Prostate gland (tissue), 2 donors: ENCODE measurements around the gene TNFSF9.

Experiments
- POLR2A ChIP-seq: fragments of 450-650 bp; IDR thresholded peaks from one replicate; pipeline ENCODE4 v1.6.1; 2016; ENCODE audit warnings: antibody characterized with exemption, mild to moderate bottlenecking
- TF ChIP-seq, protein P1 (sequence below), 4 experiments: fragments of 200-600 bp in 2 of 4; fragments of 450-650 bp in 2 of 4; sonication (generic) in 2 of 4; IDR thresholded peaks; 1 replicate in 3 of 4; 2 replicates in 1 of 4; pipeline ENCODE4 v1.5.1; 2016 to 2019; ENCODE audit warnings: antibody characterized with exemption in 4 of 4, mild to moderate bottlenecking in 2 of 4, moderate library complexity in 2 of 4

DNA sequence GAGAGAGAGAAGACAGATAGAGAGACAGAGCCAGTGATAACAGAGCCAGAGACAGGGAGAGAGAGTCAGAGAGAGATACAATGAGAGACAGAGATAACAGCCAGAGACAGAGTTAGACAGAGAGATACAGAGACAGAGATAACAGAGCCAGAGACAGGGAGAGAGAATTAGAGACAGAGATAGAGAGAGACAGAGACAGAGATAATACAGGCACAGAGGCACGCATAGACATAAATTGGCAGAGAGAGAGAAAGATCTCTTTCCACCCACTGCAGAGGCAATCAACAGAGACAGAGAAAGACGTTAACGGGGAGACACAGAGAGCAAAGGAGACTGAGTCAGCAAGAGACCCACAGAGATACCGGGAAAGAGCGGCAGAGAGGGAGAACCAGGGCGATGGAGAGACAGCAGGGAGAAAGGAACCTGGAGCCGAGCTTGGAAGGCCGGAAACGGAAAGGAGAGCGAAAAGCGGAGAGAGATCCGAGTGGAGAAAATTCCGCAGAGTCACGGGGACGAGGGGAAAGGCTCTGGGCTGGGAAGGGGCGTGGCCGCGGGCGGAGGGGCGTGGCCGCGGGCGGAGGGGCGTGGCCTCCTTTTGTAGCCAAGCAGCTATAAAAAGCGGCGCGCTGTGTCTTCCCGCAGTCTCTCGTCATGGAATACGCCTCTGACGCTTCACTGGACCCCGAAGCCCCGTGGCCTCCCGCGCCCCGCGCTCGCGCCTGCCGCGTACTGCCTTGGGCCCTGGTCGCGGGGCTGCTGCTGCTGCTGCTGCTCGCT, at the start of gene TNFSF9:
- TF ChIP-seq, protein P1, sequence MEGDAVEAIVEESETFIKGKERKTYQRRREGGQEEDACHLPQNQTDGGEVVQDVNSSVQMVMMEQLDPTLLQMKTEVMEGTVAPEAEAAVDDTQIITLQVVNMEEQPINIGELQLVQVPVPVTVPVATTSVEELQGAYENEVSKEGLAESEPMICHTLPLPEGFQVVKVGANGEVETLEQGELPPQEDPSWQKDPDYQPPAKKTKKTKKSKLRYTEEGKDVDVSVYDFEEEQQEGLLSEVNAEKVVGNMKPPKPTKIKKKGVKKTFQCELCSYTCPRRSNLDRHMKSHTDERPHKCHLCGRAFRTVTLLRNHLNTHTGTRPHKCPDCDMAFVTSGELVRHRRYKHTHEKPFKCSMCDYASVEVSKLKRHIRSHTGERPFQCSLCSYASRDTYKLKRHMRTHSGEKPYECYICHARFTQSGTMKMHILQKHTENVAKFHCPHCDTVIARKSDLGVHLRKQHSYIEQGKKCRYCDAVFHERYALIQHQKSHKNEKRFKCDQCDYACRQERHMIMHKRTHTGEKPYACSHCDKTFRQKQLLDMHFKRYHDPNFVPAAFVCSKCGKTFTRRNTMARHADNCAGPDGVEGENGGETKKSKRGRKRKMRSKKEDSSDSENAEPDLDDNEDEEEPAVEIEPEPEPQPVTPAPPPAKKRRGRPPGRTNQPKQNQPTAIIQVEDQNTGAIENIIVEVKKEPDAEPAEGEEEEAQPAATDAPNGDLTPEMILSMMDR (IDR thresholded peaks at IDR 0.05), result no peak
- peak; percentile 89 for TF ChIP-seq POLR2A
